HG02973 (cell line): ENCODE results near the gene ADGRV1.
"Not testable (repeated sequence)": the region's sequence is repeated elsewhere in the genome, so short reads cannot be mapped to it uniquely, and the experiment has no call there.

ENCODE experiments used
- ATAC-seq: cut with Tn5 transposase; IDR thresholded peaks from one replicate; pipeline ENCODE4 v1.9.1; 2021; ENCODE audit warnings: moderate library complexity; ENCODE audit not compliant: unreplicated experiment

The ADGRV1 gene

GRCh38 chr5:90899014-90899604, 340.5 kb downstream of the ADGRV1 start:
- ATAC-seq = no peak

GRCh38 chr5:90901261-90901660, 342.7 kb downstream of the ADGRV1 start:
- ATAC-seq = no peak

GRCh38 chr5:90902170-90902569, 343.6 kb downstream of the ADGRV1 start:
- ATAC-seq = no peak

GRCh38 chr5:90902651-90903386, 344.2 kb downstream of the ADGRV1 start:
- ATAC-seq = no peak

- no peak for ATAC-seq
Observed at GRCh38 chr5:90909101-90909503, 350.5 kb downstream of the ADGRV1 start.

GRCh38 chr5:90909940-90910339, 351.3 kb downstream of the ADGRV1 start:
- ATAC-seq = no peak

GRCh38 chr5:90911169-90911568, 352.6 kb downstream of the ADGRV1 start:
- no peak for ATAC-seq

GRCh38 chr5:90912476-90912875, 353.9 kb downstream of the ADGRV1 start:
- ATAC-seq = no peak

- no peak for ATAC-seq
Observed at GRCh38 chr5:90915393-90915792, 356.8 kb downstream of the ADGRV1 start.

- no peak for ATAC-seq
Observed at GRCh38 chr5:90916947-90917800, 358.6 kb downstream of the ADGRV1 start.

GRCh38 chr5:90917928-90918668, 359.5 kb downstream of the ADGRV1 start:
- no peak for ATAC-seq

- ATAC-seq = no peak
Observed at GRCh38 chr5:90921418-90921973, 362.9 kb downstream of the ADGRV1 start.

- not testable (repeated sequence) for ATAC-seq
Observed at GRCh38 chr5:90924222-90924621, 365.6 kb downstream of the ADGRV1 start.

GRCh38 chr5:90929013-90929839, 370.6 kb downstream of the ADGRV1 start:
- not testable (repeated sequence) for ATAC-seq

GRCh38 chr5:90930062-90930461, 371.5 kb downstream of the ADGRV1 start:
- ATAC-seq = no peak

- ATAC-seq = no peak
Observed at GRCh38 chr5:90930756-90931431, 372.3 kb downstream of the ADGRV1 start.

- ATAC-seq = peak; percentile 73
Observed at GRCh38 chr5:90932052-90932699, 373.6 kb downstream of the ADGRV1 start.

- no peak for ATAC-seq
Observed at GRCh38 chr5:90933298-90933697, 374.7 kb downstream of the ADGRV1 start.
